ENCODE results near the gene KIF3B.
"Not testable (repeated sequence)": the region's sequence is repeated elsewhere in the genome, so short reads cannot be mapped to it uniquely, and the experiment has no call there.

The KIF3B gene

GRCh38 chr20:32333181-32333987 is 55.9 kb downstream of the KIF3B start:
- DNase-seq, result no peak

- peak; percentile 45 to 48 for DNase-seq
These were observed 56.8 kb downstream of the KIF3B start for GRCh38 chr20:32333988-32334885.

GRCh38 chr20:32336918-32337347 is 59.5 kb downstream of the KIF3B start:
- no peak for DNase-seq

GRCh38 chr20:32337937-32338661 is 60.6 kb downstream of the KIF3B start:
- DNase-seq, result no peak

GRCh38 chr20:32338665-32339064 is 61.2 kb downstream of the KIF3B start:
- DNase-seq, result no peak

GRCh38 chr20:32339116-32339515 is 61.7 kb downstream of the KIF3B start:
- DNase-seq, result no peak

GRCh38 chr20:32341053-32341452 is 63.6 kb downstream of the KIF3B start:
- DNase-seq, result not testable (repeated sequence)

- no peak for DNase-seq
These were observed 66.0 kb downstream of the KIF3B start for GRCh38 chr20:32343439-32343838.

- no peak for DNase-seq
These were observed 67.5 kb downstream of the KIF3B start for GRCh38 chr20:32344835-32345506.

- DNase-seq, result no peak
These were observed 70.8 kb downstream of the KIF3B start for GRCh38 chr20:32348207-32348606.

GRCh38 chr20:32350421-32350820 is 73.0 kb downstream of the KIF3B start:
- no peak for DNase-seq

GRCh38 chr20:32352121-32352720 is 74.8 kb downstream of the KIF3B start:
- DNase-seq, result no peak

- no peak for DNase-seq
These were observed 76.5 kb downstream of the KIF3B start for GRCh38 chr20:32353848-32354496.

GRCh38 chr20:32354592-32355416 is 77.4 kb downstream of the KIF3B start:
- DNase-seq, result no peak

GRCh38 chr20:32355417-32355841 is 78.0 kb downstream of the KIF3B start:
- no peak for DNase-seq

- not testable (repeated sequence) for DNase-seq
These were observed 78.6 kb downstream of the KIF3B start for GRCh38 chr20:32355907-32356621.

GRCh38 chr20:32356622-32357374 is 79.3 kb downstream of the KIF3B start:
- DNase-seq, result no peak

- no peak for DNase-seq
These were observed 80.0 kb downstream of the KIF3B start for GRCh38 chr20:32357375-32357868.

Measured in activated CD4-positive, alpha-beta T cell treated with anti-CD3 and anti-CD28 coated beads, Interleukin-2, amount 50 U/mL, for 4 hours (primary cell).